Forelimb muscle (tissue), 1 donor: Measurements from ENCODE around the gene PTX4. TPM values are rescaled to one million over a fixed set of nuclear protein-coding genes. Genes with fewer than 3 reads are reported as not detected.

ENCODE experiments used
- DNase-seq: peaks from one replicate; pipeline ENCODE4 v3.0.0-alpha.2; 2013; ENCODE audit warnings: low read depth
- polyA plus RNA-seq: library from polyadenylated mRNA; unstranded; fragments of 120-200 nt; gene quantifications from one replicate; pipeline ENCODE4 v1.2.1, GENCODE V29; 2013; ENCODE audit not compliant: insufficient read length

Gene PTX4, protein sequence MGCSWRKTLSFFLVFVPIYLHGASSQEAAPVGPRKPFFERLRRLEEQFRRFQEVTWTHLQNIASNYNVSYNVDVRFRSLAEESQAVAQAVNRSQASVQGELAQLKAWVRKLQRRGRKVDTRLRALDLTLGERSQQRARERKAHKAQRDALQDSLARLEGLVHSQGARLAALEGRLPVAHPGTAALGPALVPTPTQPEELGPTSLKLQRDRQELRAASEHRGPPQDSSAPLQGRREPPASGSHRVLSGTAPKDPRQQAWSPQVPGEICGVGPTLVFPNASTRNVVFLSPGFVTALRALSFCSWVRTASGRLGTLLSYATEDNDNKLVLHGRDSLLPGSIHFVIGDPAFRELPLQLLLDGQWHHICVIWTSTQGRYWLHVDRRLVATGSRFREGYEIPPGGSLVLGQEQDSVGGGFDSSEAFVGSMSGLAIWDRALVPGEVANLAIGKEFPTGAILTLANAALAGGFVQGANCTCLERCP
- polyA plus RNA-seq = 0.53 TPM

DNA sequence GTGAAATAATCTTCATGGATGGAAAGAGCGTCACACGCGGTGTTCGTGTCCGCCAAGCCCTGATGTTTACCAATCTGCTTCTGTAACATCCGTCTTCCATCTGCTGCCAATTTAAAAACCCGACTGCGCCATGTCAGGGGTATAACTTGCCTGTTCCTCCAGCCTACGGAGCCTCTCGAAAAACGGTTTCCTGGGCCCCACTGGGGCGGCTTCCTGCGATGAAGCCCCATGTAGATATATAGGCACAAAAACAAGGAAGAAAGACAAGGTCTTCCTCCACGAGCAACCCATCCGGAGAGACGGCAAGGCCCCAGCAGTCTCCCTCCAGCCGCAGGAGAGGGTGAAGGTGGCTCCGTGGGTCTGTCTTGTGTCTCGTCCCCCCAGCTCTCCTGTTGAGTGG, at the start of gene PTX4:
PTX4 (minus strand) TSS at position 326 of the 400 bp plus-strand sequence; CDS start at position 291, 35 bp downstream.
- DNase-seq = no peak

DNA sequence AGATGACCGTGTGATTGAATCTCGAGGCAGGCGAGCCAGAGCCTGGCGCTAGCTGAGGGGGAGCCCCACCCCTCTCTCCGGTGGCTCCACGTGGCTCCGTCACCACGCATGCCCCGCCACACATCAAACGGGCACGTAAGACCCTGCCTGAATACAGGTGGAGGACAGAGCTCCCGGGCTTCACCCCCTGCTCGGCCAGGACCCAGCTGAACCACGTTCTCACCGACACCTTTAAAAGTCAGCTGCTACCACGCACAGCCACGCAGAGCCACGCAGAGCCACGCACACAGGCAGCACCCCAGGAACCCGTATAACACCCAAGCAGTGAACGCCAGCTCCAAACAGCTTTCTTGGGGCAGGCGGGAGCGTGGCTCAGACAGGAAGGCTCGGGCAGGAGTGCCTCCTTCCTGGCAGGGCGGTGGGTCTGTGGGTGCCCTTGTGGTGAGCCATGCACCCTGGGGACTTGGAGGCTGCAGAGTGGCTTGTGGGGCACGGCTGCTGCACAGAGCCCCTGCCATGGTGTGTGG, 49.1 kb upstream of the PTX4 start:
- no peak for DNase-seq

DNA sequence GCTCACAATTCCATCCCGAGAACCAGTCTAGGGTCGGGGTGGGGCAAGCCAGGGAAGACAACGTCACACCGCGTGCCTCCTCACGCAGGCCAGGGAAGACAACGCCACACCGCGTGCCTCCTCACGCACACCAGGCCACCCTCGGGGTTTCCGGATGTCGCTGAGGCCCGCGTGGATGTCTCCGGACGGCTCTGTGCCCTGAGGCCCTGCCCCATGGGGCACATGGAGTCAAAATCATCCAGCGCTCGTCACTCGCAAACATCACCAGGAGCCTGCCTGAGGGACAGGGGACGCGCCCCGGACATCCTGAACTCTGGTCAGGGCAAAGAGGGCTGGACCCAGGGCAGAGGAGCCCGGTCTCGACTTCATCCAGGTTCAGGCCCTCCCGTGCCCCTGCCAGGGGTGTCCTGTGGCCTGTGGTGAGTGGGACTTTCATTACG, 48.4 kb upstream of the PTX4 start:
- DNase-seq = no peak

DNA sequence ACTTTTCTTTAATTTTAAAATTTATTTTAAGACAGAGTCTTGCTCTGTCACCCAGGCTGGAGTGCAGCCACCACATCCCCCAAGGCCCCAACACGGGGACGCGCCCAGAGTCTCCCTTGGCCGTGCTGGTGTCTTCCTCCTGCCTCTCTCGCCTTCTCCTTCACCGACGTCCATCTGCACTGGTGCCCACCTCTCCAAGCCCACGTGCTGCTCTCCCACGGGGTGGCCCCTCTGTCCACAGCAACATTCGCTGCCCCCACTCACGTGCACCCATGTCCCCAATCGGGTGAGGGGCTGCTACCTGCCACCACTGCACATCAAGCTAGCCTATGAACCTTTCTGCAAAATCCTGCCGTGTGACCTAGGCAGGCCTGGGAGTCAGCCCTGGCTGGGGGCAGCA, 47.9 kb upstream of the PTX4 start:
- DNase-seq = no peak

DNA sequence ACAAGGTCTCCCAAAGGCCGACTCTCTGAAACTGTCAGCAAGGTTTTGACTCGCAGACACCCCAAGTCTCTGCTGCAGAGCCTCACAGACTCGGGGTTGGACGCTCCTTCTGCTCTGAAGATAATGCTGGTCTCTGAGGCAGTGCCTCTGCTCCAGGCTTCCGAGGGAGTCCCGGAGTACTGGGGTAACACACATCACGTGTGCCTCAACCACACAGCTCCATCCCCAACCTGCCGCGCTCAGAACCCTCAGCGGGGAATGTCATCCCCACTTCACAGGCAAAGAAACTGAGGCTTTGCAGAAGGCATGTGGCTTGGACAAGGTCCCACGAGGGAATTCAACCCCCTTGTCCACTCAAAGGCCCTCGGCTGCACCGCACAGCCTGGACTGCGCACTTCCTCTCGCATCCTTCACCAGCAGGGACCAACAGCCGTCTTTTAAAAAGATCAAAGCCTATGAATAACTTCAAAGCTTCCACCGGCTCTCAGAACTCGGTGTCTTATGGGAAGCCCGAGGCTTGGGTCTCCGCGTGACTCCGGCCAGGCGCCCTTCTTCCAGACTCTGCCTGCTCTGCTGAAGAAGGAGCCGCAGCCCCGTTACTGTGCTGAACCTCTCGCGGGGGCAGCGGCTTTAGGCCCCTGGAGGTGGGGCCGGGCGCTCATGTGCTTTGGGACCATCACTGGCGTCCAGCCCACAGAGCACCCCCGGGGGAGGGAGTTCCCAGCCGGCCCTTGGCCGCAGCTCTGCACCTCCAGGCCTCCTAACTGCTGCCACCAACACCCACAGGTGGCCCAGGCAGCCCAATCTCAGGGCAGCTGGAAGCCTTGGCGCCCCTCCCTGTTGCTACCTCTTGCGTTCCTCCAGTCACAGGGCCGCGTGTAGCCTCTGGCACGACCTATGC, 46.9 kb upstream of the PTX4 start:
- no peak for DNase-seq

DNA sequence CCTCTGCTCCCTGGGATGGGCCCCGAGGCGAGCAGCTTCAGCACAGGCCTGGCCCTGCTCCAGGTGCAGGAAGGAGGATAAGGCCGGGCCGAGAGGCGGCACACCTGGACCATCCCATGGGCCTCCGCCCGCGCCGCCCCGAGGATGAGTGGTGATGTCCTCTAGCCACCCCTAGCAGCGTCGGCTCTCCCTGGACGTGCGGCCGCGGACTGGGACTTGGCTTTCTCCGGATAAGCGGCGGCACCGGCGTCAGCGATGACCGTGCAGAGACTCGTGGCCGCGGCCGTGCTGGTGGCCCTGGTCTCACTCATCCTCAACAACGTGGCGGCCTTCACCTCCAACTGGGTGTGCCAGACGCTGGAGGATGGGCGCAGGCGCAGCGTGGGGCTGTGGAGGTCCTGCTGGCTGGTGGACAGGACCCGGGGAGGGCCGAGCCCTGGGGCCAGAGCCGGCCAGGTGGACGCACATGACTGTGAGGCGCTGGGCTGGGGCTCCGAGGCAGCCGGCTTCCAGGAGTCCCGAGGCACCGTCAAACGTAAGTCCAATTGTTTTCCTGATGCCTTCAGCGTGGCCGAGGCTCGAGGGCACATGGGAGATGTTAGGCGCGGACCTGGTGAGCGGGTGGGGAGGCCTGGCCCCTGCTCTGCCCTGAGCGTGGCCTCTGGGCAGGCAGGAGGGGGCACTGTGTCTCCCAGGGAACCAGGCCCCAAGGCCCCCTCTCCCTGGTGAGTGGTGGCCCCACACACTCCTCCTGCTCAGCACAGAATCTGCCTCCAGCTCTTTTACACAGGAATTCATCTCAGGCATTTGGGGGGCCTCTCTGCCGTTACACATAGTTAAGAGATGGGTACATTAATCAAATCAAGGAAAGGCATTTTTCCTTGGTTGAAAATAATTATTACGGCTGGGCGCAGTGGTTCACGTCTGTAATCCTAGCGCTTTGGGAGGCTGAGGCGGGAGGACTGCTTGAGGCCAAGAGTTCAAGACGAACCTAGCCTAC, 45.6 kb upstream of the PTX4 start:
- no peak for DNase-seq

DNA sequence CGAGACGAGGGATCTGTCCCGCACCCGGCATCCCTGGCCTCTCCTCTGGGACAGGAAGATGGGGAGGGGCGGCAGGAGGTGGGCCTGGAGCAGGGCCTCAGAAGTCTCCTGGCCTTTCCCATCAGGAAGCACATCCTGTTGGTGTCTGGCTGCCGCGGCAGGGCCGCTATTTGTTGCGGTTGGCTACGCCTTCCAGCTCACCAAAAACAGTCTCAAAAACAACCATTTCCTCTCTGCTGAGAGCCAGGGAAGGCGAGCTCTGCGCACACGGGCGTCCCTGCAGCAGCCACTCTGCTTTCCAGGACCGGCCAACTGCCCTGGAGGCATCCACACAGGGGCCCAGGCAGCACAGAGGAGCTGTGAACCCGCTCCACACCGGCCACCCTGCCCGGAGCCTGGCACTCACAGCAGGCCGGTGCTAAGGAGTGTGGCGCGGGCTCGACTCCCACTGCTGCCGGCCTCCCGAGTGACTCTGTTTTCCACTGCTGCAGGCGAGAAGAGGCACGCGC, 44.8 kb upstream of the PTX4 start, which contains the start of gene TMEM204:
TMEM204 (plus strand) TSS at position 224 of the 509 bp plus-strand sequence. CDS start 610 bp downstream, outside the sequence.
- peak; percentile 68 for DNase-seq

DNA sequence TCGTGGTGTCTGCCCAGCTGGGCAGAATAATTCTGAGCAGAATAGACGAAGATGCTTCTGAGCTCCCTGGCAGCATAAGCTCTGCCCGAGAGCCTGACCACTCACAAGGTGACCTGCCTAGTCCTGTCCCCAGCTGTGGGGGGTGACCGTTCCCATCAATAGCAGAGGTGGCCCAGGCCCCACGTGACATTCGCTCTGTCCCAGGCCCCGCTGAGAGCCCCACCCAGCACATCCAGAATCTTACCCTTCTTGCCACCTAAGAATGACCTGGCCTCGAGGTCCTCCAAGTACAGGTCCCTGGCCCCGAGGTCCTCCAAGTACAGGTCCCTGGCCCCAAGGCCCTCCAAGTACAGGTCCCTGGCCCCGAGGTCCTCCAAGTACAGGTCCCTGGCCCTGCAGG, 44.0 kb upstream of the PTX4 start:
- no peak for DNase-seq

DNA sequence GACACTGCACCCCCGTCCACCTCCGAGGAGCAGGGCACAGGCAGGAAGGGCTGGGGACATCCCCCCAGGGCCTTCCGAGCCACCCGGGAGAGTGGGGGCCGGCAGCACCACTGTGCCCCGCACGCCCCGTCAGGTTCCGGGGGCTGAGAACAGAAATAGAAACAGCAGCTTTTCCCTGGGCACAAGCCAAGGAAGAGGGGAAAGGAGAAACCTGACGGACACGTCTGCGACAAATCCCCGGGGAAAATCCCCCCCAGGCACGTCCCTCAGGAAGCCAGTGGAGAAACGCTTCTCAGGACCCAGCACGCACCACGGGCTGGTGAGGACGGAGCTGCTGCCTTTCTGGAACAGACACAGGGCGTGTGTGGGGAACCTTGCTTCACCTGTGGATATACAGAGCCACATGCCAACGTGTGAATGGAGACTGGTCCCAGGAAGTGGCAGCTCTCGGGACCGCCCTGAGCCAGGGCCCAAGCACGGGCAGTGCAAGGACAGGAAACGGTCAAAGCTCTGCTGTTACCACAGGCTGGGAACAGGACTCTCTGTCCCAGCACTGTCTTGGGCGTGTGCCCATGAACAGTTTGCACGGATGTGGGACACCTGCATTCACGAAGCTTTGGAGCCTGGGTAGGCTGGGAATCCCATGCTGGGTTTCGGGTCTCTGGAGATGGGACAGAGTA, 43.5 kb upstream of the PTX4 start:
- DNase-seq = no peak

DNA sequence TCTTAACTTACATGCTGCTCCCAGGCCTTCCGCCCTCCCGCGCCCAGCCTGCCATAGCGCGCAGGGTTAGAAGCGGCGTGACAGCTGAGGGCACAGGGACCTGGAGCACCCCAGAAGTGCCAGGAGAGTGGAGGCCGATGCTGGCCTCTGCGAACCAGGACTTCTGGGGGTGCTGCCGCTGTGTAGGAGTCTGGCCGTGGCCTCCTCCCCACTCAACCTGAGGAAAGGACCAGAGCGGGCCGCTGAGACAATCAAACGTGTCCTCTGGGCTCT, 42.8 kb upstream of the PTX4 start:
- no peak for DNase-seq

DNA sequence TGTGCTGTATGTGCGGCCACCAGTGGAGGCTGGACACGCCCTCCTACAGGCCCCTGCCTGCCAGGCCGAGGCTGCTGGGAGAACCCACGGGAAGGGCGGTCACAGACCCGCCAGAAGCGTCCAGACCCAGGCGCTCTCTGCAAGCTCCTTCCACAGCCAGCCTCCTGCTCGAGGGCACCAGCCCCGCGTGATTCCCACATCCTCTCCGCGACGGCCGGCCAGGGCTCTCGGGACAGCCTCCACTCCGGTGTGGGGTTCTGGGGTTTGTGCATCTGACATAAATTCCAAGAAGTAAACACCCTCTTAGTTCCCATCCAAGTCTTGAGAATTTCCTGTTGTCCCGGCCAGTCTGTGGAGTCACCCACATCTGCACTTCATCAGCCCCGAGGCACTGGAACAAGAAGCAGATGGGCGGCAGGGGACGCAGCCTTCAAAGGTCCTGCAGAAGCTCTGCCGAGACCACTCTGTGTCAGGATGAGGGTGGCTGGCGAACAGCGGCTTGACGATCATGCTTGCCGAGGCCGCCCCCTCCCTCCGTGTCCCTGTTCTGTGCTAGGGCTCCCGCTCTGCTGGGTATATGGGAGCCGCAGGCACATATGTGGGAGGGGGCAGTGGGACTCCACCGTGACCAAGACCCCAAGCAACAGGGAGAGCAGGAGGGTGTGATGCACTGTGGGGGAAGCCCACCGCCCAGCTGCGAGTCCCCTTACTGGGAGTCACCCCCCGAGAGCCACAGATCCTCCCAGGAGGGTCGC, 42.3 kb upstream of the PTX4 start:
- no peak for DNase-seq

DNA sequence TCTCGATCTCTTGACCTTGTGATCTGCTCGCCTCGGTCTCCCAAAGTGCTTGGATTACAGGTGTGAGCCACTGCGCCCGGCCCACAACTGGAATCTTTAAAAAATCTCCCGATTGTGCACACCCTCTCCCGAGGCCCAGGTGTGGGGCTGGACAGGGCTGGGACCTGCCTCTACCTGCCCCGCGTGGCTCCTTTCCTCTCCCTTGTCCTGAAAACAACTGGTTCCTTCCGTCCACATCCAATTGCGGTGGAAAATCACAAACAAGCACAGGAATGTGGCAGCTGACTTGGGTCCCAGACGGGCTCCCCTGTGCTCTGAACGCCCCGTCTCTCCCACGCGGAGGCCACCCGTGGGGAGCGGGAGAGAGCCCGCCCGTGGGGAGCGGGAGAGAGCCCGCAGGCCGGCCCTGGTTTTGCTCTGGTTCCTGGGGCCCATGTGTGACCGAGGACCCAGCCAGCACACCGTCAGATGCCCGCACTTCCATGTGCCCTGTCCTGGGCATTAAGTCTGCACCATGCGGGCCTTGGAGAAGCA, 41.7 kb upstream of the PTX4 start:
- no peak for DNase-seq

DNA sequence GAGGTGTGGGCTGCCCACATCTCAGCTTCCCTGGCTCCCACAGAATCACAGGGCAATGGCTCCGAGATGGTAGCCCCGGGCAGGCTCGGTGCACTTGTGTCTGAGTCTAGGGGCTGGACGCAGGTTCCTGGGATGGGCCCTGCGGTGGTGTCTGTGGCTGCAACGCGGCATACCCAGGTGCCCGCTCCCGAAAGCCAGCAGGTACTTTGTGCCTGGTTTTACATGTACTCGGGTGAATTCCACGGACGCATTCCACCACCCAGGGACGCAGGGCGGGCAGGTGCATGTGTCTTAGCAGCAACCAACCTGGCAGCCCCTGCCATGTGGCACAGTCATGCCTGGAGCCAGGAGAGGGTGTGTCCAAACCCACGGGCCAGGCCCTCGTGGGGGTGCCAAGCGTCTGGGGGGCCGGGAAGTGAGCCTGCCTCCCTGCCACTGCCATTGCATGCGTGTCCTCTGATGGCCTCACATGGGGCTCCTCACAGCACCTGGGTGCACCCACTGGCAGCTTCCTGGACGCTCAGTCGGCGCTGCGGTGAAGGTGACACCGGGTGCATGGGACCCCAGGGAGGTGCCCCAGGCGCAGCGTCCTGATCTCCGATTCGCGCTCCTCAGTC, 40.3 kb upstream of the PTX4 start:
- DNase-seq = no peak

DNA sequence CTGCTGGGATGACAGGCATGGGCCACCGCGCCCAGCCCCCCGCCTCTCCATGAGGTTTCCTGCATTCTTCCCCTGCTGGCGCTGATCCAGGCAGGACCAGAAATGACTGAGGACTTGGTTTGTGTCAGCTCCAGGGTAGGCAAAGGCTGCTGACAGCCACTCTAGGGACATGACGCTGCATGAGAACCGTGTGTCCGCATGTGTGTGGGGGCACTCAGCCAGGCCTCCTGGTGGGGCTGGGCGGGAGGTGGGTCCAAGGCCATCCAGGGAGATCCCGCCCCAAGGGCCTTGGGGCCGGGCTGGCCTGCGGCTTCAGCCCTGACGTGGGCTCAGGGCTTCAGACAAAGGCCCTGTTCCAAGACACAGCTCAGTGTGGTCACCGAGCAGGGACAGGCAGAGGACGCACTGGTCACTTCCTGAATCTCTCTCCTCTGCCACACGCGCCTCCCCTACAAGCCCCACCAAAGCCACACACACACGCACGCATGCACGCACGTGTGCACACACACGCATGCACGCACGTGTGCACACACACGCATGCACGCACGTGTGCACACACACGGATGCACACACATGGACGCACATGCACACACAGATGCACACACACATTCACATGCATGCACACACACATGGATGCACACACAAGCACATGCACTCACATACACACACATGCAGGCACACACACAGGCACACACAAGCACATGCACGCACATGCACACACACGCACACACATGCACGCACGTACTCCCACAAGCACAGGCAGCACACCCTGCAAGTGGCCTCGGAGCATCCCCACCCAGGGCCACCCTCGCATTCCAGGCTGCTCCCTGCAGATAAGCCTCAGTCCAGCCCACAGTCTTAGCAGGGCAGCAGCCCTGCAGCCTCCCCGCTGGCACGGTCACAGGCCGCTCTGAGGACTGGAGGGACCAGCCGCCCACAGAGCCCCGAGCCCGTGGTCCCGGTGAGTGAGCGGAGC, 39.4 kb upstream of the PTX4 start:
- no peak for DNase-seq

DNA sequence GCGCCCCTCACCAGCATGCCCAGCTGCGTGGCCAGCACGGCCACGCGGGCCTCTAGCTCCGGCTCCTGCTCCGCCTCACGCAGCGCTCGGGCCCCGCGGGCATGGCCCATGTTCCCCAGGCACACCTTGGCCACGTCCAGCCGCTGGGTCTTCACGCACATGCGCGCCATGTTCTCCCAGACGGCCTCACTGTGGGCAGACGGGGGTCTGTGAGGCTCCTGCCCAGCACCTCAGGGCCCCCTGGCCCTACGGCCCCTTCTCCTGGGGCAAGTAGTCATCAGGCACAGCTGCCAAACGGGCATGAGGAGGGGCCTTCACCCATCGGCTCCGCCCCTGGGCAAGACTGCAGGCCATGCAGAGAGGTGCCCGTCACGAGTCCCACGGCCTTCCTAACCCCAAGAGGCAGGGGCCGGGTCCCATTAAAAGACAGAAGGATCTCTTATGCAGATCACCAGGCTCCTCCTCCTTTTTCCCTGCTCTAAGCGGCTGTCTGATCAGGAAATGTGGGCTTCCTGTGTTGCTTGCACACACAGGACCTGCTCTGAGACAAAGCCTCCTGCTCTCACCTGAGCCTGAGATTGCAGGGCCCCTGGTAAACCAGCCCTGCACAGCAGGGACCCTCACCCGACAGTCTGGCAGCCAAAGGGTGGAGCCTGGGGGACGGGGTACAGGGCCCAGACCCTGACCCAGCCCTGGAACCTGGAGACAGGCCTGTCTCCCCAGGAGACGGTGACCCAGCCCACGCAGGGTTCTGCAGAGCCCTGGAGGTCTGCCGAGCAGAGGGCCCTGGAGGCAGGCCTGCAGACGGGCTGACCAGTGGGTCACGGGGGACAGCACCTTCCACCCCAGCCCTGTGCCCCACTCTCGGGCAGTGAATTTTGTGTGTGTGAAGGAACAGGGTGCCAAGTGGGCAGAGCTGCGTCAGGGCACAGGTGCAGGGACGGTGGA, 38.1 kb upstream of the PTX4 start:
- no peak for DNase-seq

DNA sequence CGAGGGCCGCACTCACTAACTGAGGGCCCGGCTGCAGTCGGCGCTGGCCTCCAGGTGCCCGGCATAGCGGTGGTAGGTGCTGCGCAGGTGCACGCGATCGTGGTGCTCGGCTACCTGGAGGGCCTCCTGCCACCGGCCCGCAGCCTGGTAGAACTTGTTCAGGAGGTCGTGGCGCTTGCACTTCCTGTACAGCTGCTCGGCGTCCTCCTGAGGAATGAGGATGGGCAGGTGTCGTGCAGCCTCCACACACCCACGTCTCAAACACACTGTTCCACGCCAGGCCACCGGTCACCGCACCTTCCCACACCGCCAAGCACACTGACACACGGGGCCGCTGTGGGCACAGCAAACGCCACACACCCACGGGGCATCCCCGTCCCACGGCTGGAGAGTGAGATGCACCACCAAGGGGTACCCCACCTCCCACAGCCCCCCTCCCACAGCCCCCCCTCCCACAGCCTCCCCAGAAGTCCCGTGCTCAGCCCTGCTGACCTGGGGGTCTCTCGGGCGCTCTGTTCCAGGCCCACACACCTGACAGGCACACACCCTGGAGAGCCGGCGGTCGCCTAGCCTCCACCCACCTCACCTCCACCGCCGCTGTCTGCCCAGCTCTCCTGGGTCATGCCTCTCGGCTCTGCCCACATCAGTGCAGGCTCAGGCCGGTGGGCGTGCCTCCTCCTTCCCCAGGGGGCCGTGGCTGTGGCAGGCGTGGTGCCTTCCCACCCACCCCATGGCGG, 37.3 kb upstream of the PTX4 start:
- no peak for DNase-seq
